ENCODE results near the gene BTBD6.
"Not testable (repeated sequence)": the region's sequence is repeated elsewhere in the genome, so short reads cannot be mapped to it uniquely, and the experiment has no call there.

Gene BTBD6

GRCh38 chr14:105260959-105261358, 12.6 kb downstream of the BTBD6 start:
- intact Hi-C loops (cut with DNase I), result no loop called here
- DNase-seq, result peak in 1 of 10 donors; percentile 56

- DNase-seq, result peak in 1 of 10 donors; percentile 76
- intact Hi-C loops (cut with DNase I), result no loop called here
Observed at GRCh38 chr14:105261781-105262180, 13.4 kb downstream of the BTBD6 start.

GRCh38 chr14:105267820-105268548, 19.7 kb downstream of the BTBD6 start:
- intact Hi-C loops (cut with DNase I), result no loop called here
- DNase-seq, result peak in 2 of 10 donors; percentile 63 to 66

GRCh38 chr14:105268736-105269354, 20.5 kb downstream of the BTBD6 start:
- intact Hi-C loops (cut with DNase I), result no loop called here
- no peak for DNase-seq

GRCh38 chr14:105269405-105269804, 21.1 kb downstream of the BTBD6 start:
- intact Hi-C loops (cut with DNase I), result no loop called here
- no peak for DNase-seq

- intact Hi-C loops (cut with DNase I), result no loop called here
- peak in 5 of 10 donors; percentile 33 to 92 (median 40) for DNase-seq
Observed at GRCh38 chr14:105271224-105271890, 23.0 kb downstream of the BTBD6 start.

GRCh38 chr14:105272623-105273022, 24.3 kb downstream of the BTBD6 start:
- DNase-seq, result peak in 1 of 10 donors; percentile 82
- intact Hi-C loops (cut with DNase I), result no loop called here

GRCh38 chr14:105273062-105273461, 24.7 kb downstream of the BTBD6 start:
- intact Hi-C loops (cut with DNase I), result no loop called here
- DNase-seq, result peak in 1 of 10 donors; percentile 62

GRCh38 chr14:105274637-105275036, 26.3 kb downstream of the BTBD6 start:
- DNase-seq, result no peak
- intact Hi-C loops (cut with DNase I), result no loop called here

GRCh38 chr14:105275267-105275946, 27.1 kb downstream of the BTBD6 start:
- no peak for DNase-seq

GRCh38 chr14:105277448-105277847, 29.1 kb downstream of the BTBD6 start:
- intact Hi-C loops (cut with DNase I); DNase-seq: not testable (repeated sequence)

More at GRCh38 chr14:105275267-105275946, 27.1 kb downstream of the BTBD6 start:
- intact Hi-C loops (cut with DNase I), result no loop called here

GRCh38 chr14:105279642-105280361, 31.5 kb downstream of the BTBD6 start:
- no peak for DNase-seq
- intact Hi-C loops (cut with DNase I), result no loop called here

GRCh38 chr14:105280525-105280924, 32.2 kb downstream of the BTBD6 start:
- DNase-seq, result no peak
- intact Hi-C loops (cut with DNase I), result no loop called here

- intact Hi-C loops (cut with DNase I), result loop anchor here (1.0 kb wide), 2 partner anchors 78 to 191 kb away; no protein-coding TSS in a partner anchor
- peak in 4 of 10 donors; percentile 31 to 86 (median 43) for DNase-seq
Observed at GRCh38 chr14:105281371-105282097, 33.2 kb downstream of the BTBD6 start.

- no peak for DNase-seq
- intact Hi-C loops (cut with DNase I), result loop anchor here (1.0 kb wide), 1 partner anchor 79 kb away; no protein-coding TSS in a partner anchor
Observed at GRCh38 chr14:105282098-105282725, 33.9 kb downstream of the BTBD6 start.

- DNase-seq, result no peak
- intact Hi-C loops (cut with DNase I), result no loop called here
Observed at GRCh38 chr14:105283028-105283427, 34.7 kb downstream of the BTBD6 start.

GRCh38 chr14:105283899-105284298, 35.6 kb downstream of the BTBD6 start:
- DNase-seq, result peak in 1 of 10 donors; percentile 80
- intact Hi-C loops (cut with DNase I), result loop anchor here (2.0 kb wide), 1 partner anchor 199 kb away; no protein-coding TSS in a partner anchor

GRCh38 chr14:105285174-105285573, 36.8 kb downstream of the BTBD6 start:
- no peak for DNase-seq
- intact Hi-C loops (cut with DNase I), result loop anchor here (2.0 kb wide), 1 partner anchor 200 kb away; no protein-coding TSS in a partner anchor

- intact Hi-C loops (cut with DNase I), result no loop called here
- no peak for DNase-seq
Observed at GRCh38 chr14:105286759-105287144, 38.4 kb downstream of the BTBD6 start.

Data from posterior cingulate gyrus (tissue), 11 donors.